ENCODE measurements around the gene NCF2. TPM values are rescaled to one million over a fixed set of nuclear protein-coding genes. Genes with fewer than 3 reads are reported as not detected.

The NCF2 gene
- total and polyA plus RNA-seq, 2 donors (not counting 3 experiments of a cell fraction or from before 2014, with no cell fraction given), result 0.03 TPM; not detected in 1

DNA sequence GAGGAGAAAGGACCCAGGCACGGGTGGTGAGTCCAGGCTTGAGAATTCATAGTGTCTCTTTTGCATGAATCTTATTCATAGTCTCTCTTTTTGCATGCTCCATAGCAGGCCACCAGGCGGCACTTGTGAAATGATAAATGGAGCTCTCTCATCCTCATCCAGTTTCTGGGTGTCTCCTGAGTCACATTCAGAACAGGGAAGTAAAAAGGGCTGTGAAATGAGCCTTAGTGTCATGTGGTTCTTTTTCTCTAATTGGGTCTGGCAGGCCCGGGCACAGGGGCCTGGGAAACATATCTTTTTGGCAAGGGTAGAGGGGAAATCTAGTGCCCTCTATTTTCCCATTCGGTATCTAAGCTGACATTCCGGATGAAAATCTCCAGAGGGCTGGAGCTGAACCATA is 19.1 kb upstream of the NCF2 start:
- TF ChIP-seq GATA2 (IDR thresholded peaks at IDR 0.05; ENCODE audit: insufficient read depth, insufficient read length, low read depth, low read length) (no peak), FOS (IDR thresholded peaks at IDR 0.05; ENCODE audit: borderline replicate concordance, insufficient read depth, low read length) (no peak)
- TF ChIP-seq, protein P1, sequence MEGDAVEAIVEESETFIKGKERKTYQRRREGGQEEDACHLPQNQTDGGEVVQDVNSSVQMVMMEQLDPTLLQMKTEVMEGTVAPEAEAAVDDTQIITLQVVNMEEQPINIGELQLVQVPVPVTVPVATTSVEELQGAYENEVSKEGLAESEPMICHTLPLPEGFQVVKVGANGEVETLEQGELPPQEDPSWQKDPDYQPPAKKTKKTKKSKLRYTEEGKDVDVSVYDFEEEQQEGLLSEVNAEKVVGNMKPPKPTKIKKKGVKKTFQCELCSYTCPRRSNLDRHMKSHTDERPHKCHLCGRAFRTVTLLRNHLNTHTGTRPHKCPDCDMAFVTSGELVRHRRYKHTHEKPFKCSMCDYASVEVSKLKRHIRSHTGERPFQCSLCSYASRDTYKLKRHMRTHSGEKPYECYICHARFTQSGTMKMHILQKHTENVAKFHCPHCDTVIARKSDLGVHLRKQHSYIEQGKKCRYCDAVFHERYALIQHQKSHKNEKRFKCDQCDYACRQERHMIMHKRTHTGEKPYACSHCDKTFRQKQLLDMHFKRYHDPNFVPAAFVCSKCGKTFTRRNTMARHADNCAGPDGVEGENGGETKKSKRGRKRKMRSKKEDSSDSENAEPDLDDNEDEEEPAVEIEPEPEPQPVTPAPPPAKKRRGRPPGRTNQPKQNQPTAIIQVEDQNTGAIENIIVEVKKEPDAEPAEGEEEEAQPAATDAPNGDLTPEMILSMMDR (IDR thresholded peaks at IDR 0.05; ENCODE audit: extremely low read depth in 1 of 2, insufficient read depth in 1 of 2, low read depth in 1 of 2, low read length in 2 of 2), result peak; percentile 47 to 50
- BruUV-seq (replicated peaks), result no TSS peak
- DNase-seq (ENCODE audit: low read depth, low spot score), result peak; percentile 45
- H4K20me1 ChIP-seq (replicated peaks; ENCODE audit: control insufficient read depth, extremely low read depth, insufficient read depth, low read length), result no peaks in the 10 kb centered on the region
- FAIRE-seq, result peak; percentile 66
- POLR2A ChIA-PET, result no interaction called here
- H3K4me1 ChIP-seq (ENCODE audit: control insufficient read depth, extremely low read depth, insufficient read depth, low read length), result peaks cover 16% of the 10 kb centered on the region
- dilution Hi-C loops (cut with MboI; ENCODE audit: extremely low pct_ligation_motif_present, low sequenced_read_pairs) (no loop called here), intact Hi-C loops (cut with micrococcal nuclease) (no loop called here)
- H3K4me2 ChIP-seq (ENCODE audit: insufficient read depth, low read length), result no peak overlapping the region
- H3K9ac ChIP-seq (replicated peaks; ENCODE audit: extremely low read depth, insufficient read depth, low read length), result no peak overlapping the region
- peak overlapping the region; percentile 62 for H2AFZ ChIP-seq (ENCODE audit: low read depth, low read length)
- H3K27ac ChIP-seq (ENCODE audit: insufficient read depth, low read depth, low read length), result no peak overlapping the region
- H3K4me3 ChIP-seq (replicated peaks in 1 of 3; ENCODE audit: insufficient read depth in 1 of 3, low read depth in 1 of 3, low read length in 3 of 3), result no peak overlapping the region
- no peaks in the 10 kb centered on the region for H3K79me2 ChIP-seq (ENCODE audit: control insufficient read depth, insufficient read depth, low read length)
- H3K27me3 ChIP-seq (ENCODE audit: control insufficient read depth in 2 of 2, insufficient read depth in 2 of 2, low read length in 2 of 2), result no peaks in the 10 kb centered on the region
- H3K9me1 ChIP-seq (replicated peaks; ENCODE audit: control insufficient read depth, extremely low read depth, insufficient read depth, low read length), result no peaks in the 10 kb centered on the region
- H3K9me3 ChIP-seq (replicated peaks; ENCODE audit: control insufficient read depth, insufficient read depth, low read length), result no peaks in the 10 kb centered on the region
- CTCF ChIA-PET, result interaction anchor here (0.8 to 3.8 kb wide), 20 partner anchors 10 to 1083 kb away, joined by 3 to 40 read pairs (median 5); no protein-coding TSS in a partner anchor
- no peaks in the 10 kb centered on the region for H3K36me3 ChIP-seq (ENCODE audit: control insufficient read depth in 2 of 2, extremely low read depth in 1 of 2, insufficient read depth in 2 of 2, low read length in 2 of 2)

DNA sequence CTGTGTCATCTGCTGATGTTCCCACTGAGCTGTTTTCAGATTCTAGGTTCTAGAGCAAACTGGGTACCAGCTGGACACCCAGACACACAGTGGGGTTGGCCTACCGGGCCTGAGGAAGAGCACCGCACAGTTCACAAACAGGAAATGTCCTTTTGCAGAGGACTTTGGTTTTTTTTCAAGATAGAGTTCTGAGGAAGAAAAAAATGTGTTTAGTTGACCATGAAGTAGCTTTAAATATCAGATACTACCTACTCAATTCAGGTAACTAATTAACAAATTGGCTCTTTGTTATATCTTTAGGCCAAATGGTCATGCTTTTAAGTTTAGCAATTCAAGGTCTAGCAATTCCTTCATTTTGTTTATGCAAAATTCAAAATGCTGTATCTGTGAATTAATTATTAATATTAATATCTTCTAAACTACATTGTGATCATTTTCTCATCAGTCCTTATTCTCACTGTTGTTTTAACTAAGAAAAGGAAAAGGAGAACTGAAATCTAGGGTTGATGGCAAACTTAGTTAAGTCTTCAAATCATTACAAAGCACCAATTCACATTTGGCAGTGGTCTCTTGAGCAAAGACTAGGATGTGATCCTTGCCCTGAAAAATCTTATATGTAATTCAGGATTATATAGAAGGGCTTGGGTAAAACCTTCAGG is 17.2 kb upstream of the NCF2 start:
- TF ChIP-seq EZH2 (IDR thresholded peaks at IDR 0.05; ENCODE audit: borderline replicate concordance, low read depth, low read length, severe bottlenecking) (no peak), GATA2 (IDR thresholded peaks at IDR 0.05; ENCODE audit: insufficient read depth, insufficient read length, low read depth, low read length) (no peak), FOS (IDR thresholded peaks at IDR 0.05; ENCODE audit: borderline replicate concordance, insufficient read depth, low read length) (no peak), JUN (IDR thresholded peaks at IDR 0.05; ENCODE audit: borderline replicate concordance, insufficient read depth, insufficient read length, low read depth) (no peak), MYC (IDR thresholded peaks at IDR 0.05; ENCODE audit: low read depth, low read length) (no peak), POLR2A (IDR thresholded peaks at IDR 0.05; ENCODE audit: low read depth, low read length) (no peak), POLR2AphosphoS5 (IDR thresholded peaks at IDR 0.05; ENCODE audit: insufficient read depth, low read depth, low read length) (no peak)
- TF ChIP-seq, protein P1 (IDR thresholded peaks at IDR 0.05; ENCODE audit: extremely low read depth in 1 of 2, insufficient read depth in 1 of 2, low read depth in 1 of 2, low read length in 2 of 2), result no peak
- TF ChIP-seq, protein P2, sequence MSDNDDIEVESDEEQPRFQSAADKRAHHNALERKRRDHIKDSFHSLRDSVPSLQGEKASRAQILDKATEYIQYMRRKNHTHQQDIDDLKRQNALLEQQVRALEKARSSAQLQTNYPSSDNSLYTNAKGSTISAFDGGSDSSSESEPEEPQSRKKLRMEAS (IDR thresholded peaks at IDR 0.05; ENCODE audit: insufficient read depth, insufficient read length), result no peak
- Histone ChIP-seq H3K4me2 (ENCODE audit: insufficient read depth, low read length) (no peak overlapping the region), H3K27me3 (ENCODE audit: control insufficient read depth in 2 of 2, insufficient read depth in 2 of 2, low read length in 2 of 2) (no peaks in the 10 kb centered on the region), H3K4me3 (replicated peaks in 1 of 3; ENCODE audit: insufficient read depth in 1 of 3, low read depth in 1 of 3, low read length in 3 of 3) (no peak overlapping the region), H3K36me3 (ENCODE audit: control insufficient read depth in 2 of 2, extremely low read depth in 1 of 2, insufficient read depth in 2 of 2, low read length in 2 of 2) (no peaks in the 10 kb centered on the region), H3K27ac (ENCODE audit: insufficient read depth, low read depth, low read length) (no peak overlapping the region), H4K20me1 (replicated peaks; ENCODE audit: control insufficient read depth, extremely low read depth, insufficient read depth, low read length) (no peaks in the 10 kb centered on the region), H3K79me2 (ENCODE audit: control insufficient read depth, insufficient read depth, low read length) (no peaks in the 10 kb centered on the region), H3K4me1 (ENCODE audit: control insufficient read depth, extremely low read depth, insufficient read depth, low read length) (peaks cover 16% of the 10 kb centered on the region), H3K9me3 (replicated peaks; ENCODE audit: control insufficient read depth, insufficient read depth, low read length) (no peaks in the 10 kb centered on the region), H3K9me1 (replicated peaks; ENCODE audit: control insufficient read depth, extremely low read depth, insufficient read depth, low read length) (no peaks in the 10 kb centered on the region), H3K9ac (replicated peaks; ENCODE audit: extremely low read depth, insufficient read depth, low read length) (no peak overlapping the region), H2AFZ (ENCODE audit: low read depth, low read length) (no peak overlapping the region)
- DNase-seq (ENCODE audit: low read depth, low spot score) (no peak), FAIRE-seq (no peak)
- ChIA-PET CTCF (interaction anchor here (0.9 to 3.8 kb wide), 2 partner anchors 18 to 308 kb away, joined by 3 to 40 read pairs; no protein-coding TSS in a partner anchor), POLR2A (no interaction called here)
- dilution Hi-C loops (cut with MboI; ENCODE audit: extremely low pct_ligation_motif_present, low sequenced_read_pairs) (no loop called here), intact Hi-C loops (cut with micrococcal nuclease) (no loop called here)
- BruUV-seq (replicated peaks), result no TSS peak

Measured in endothelial cell of umbilical vein (primary cell).